Fibroblast of villous mesenchyme (primary cell): Measurements from ENCODE around the gene ZNF761. TPM values are rescaled to one million over a fixed set of nuclear protein-coding genes. Genes with fewer than 3 reads are reported as not detected.
"Not testable (repeated sequence)": the region's sequence is repeated elsewhere in the genome, so short reads cannot be mapped to it uniquely, and the experiment has no call there.

ENCODE experiments used
- DNase-seq: peaks from one replicate; pipeline ENCODE4 v3.0.0-alpha.2; 2010; ENCODE audit warnings: low read depth
- H3K4me3 ChIP-seq: 2 replicates; pipeline ENCODE4 v1.5.1; 2011; ENCODE audit warnings: low read depth, mild to moderate bottlenecking, low read length
- CTCF ChIP-seq: IDR thresholded peaks from 2 replicates; pipeline ENCODE4 v1.5.1; 2012; ENCODE audit warnings: low read depth, mild to moderate bottlenecking, low read length; ENCODE audit not compliant: insufficient read depth
- total RNA-seq: library from RNA; depleted of rRNA; stranded (reverse); fragments of >200 nt; gene quantifications from 2 replicates; pipeline ENCODE4 v1.2.3, GENCODE V29; 2012

Gene ZNF761
- total RNA-seq, 1 donor: 13.8 TPM

GRCh38 chr19:53463263-53463662 is 31.5 kb downstream of the ZNF761 start:
- DNase-seq: peak; percentile 28
- TF ChIP-seq CTCF: no peak
- H3K4me3 ChIP-seq: no peak overlapping the region

GRCh38 chr19:53466726-53467484 is 35.1 kb downstream of the ZNF761 start:
- peak overlapping the region; percentile 89 for H3K4me3 ChIP-seq
- no peak for TF ChIP-seq CTCF
- no peak for DNase-seq

- no peak for TF ChIP-seq CTCF
- peak; percentile 84 for DNase-seq
- H3K4me3 ChIP-seq: peak within 1 kb of the TSS; percentile 89
These were observed 35.9 kb downstream of the ZNF761 start, which contains the start of gene ZNF813 for GRCh38 chr19:53467485-53468262. Gene ZNF813 (plus strand): TSS chr19:53467733. CDS start chr19:53483823, 16,090 bp downstream.

- not testable (repeated sequence) for DNase-seq
- peak overlapping the region; percentile 89 for H3K4me3 ChIP-seq
These were observed 36.8 kb downstream of the ZNF761 start for GRCh38 chr19:53468628-53469027.

GRCh38 chr19:53471916-53472315 is 40.1 kb downstream of the ZNF761 start:
- no peak for TF ChIP-seq CTCF
- DNase-seq: no peak
- H3K4me3 ChIP-seq: no peak overlapping the region

GRCh38 chr19:53474832-53475231 is 43.0 kb downstream of the ZNF761 start:
- H3K4me3 ChIP-seq, DNase-seq: not testable (repeated sequence)
- peak; percentile 5 for TF ChIP-seq CTCF

GRCh38 chr19:53475470-53475869 is 43.7 kb downstream of the ZNF761 start:
- peak; percentile 38 for DNase-seq
- H3K4me3 ChIP-seq: not testable (repeated sequence)

- DNase-seq, H3K4me3 ChIP-seq: not testable (repeated sequence)
These were observed 52.0 kb downstream of the ZNF761 start for GRCh38 chr19:53483751-53484150.
